SIG-M5 (cell line): ENCODE results near the gene SBF2.

ENCODE experiments used
- DNase-seq: peaks from one replicate; lab custom pipeline; 2025; lab: John Stamatoyannopoulos, UW

Gene SBF2

GRCh38 chr11:10302359-10302743, 8.3 kb upstream of the SBF2 start:
- no peak for DNase-seq

GRCh38 chr11:10301656-10302358, 7.8 kb upstream of the SBF2 start:
- DNase-seq = no peak

DNA sequence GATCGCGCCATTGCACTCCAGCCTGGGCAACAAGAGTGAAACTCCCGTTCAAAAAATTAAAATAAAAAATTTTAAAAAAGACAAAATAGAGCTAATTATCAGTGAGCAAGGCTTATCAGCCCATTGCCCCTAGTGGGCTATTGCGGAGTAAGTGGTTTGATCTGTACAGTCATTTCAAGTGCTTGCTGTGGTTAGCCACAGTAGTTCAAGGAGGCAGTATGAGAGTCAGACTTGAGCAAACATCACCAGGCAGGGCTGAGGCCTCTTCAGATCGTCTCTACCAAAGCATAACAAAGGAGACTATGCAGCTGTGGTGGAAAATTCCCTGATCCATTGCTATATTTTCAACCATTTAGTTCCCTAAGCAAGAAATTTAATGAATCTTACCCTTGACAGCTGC, 4.3 kb upstream of the SBF2 start:
- peak; percentile 59 for DNase-seq

DNA sequence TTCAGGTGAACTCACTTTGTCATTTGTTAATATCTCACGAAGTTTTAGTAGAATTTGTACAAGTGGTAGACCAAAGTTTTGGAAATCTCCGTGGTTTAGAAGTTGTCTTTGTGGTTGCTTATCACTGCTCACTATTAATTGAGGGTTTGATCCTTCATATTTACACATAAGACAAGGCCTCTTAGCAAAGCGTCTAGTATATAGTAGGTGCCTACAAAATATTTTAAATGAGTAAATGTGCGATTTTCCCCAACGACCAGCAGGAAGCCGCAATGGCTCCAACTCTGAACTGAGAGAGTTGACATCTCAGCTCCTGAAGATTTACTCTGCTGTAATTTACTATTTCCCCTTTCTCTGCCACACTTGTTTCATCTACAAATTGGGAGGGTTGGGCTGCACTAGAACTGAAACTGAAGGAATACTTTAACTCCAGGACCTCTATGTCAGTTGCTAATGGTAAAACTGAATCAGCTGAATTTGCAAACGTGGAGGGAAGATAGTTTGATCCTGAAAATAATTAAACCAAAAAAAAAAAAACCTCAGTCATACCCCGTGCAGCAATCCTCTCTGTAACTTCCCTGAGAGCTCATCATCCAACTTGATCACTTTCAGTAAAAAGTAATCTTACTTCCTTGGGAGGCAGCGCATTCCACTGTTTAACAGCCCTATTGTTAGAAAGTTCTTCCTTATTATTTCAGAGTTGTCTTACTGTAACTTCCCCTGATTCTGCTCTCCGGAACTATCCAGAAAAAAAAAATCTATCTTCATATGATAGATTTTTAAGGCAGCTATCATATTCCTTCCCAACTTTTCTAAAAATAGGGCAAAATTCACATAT, 1.3 kb upstream of the SBF2 start:
- DNase-seq = no peak

DNA sequence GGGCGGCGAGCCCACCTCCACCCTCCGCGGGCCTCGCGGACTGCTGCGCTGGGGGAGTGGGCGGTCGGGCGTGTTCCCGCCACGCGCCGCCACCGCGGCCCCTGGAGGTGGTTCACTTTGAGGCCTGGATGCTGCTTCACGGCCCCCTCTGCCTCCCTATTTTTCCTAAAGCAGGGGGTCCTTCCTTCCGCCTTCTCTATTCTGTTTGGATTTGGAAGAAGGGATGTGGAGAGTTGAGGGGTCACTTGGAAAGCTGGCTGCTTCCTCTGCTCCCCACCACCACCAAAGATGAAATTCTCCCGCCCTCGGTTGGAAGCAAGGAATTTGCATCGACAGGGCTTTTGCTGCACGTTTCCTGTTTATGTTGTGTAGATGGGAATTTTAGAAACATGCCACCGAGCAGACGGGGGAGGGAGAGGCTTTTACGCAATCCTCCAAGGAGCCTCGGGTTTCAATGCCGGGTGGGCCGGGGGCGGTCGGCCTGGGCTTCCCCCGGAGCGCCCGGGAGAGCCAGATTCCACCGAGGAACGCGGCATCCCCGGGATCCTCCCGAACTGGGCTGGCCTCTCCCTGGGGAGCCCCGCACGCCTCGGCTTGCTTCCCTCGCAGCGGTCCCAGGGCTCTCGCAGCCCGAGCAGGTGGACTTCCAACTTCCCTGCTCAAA, 403 bp upstream of the SBF2 start:
- no peak for DNase-seq

- DNase-seq = no peak
Observed at GRCh38 chr11:10291801-10292638, 2.0 kb downstream of the SBF2 start.

GRCh38 chr11:10289765-10290380, 4.1 kb downstream of the SBF2 start:
- no peak for DNase-seq

- DNase-seq = no peak
Observed at GRCh38 chr11:10288881-10289764, 4.9 kb downstream of the SBF2 start.

- no peak for DNase-seq
Observed at GRCh38 chr11:10287766-10288715, 6.0 kb downstream of the SBF2 start.

GRCh38 chr11:10287140-10287539, 6.9 kb downstream of the SBF2 start:
- DNase-seq = no peak

- no peak for DNase-seq
Observed at GRCh38 chr11:10285148-10285802, 8.7 kb downstream of the SBF2 start.

DNA sequence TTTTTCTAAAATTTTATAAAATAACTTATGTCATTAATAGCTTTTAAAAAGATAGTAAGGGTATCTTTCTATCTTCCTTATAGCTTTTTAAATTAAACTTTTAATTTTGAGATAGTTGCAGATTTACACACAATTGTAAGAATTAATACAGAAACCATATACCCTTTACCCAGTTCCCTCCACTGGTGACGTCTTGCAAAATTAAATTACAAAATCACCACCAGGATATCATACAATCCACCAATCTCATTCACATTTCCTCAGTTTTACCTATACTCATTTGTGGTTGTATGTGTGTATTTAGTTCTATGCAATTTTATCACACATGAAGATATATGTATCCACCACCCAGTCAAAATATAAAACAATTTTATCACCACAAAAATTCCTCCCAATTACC, 10.0 kb downstream of the SBF2 start:
- no peak for DNase-seq

DNA sequence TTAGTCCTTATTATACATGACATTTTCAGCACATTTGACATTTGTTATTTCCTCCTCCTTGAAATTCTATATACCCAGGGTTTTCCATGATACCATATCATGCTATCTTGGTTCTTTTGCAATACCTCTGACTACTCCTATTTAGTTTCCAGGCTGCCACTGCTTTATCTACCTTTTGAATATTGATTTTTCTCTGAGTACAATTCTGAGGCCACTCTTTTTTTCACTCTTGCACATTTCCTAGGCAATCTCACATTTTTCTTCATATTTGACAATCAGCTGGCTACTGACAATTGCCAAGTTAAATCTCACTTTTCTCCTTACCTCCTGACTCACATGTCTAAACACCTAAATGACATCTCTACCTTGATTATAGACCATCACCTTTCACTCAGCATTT, 11.9 kb downstream of the SBF2 start:
- DNase-seq = no peak

DNA sequence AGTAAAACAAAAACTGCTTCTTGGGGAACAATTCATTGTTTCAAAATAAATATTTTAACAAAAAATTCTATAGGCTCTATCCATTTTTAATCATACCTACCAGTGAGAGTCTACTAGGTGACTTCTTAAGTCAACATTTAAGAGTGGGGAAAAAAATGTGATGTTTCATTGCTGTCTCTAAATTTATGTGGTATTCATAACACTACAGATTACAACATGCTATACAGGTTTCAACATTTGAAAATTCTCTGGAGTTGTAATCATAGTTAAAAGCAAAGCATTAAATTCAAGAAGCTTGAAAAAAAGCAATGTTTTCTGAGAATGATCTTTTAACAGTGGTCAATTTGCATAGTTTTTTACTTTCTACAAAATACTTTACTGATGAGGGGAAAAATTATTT, 18.3 kb downstream of the SBF2 start:
- DNase-seq = no peak

GRCh38 chr11:10274726-10275125, 19.3 kb downstream of the SBF2 start:
- no peak for DNase-seq

DNA sequence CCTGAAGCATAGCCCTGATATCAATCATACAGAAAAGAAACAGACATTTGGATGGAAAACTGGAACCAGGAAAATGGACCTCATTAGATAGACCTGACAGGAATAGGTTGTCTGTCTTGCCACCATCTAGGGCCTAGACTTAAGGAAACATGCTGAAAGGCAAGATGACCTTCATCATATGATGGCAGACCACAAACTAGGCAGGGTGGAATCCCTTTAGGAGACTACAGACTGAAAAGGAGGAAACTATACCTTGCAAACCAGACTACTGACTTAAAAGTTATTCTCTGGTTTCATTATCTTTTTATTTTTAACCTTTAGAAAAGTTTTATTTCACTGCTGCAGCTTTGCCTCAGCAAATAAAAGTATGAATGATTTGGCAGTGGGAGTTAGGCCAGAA, 20.3 kb downstream of the SBF2 start:
- DNase-seq = no peak

- no peak for DNase-seq
Observed at GRCh38 chr11:10272132-10272531, 21.9 kb downstream of the SBF2 start.

GRCh38 chr11:10268746-10269488, 25.1 kb downstream of the SBF2 start:
- no peak for DNase-seq
